ENCODE data around the gene GFER.
"Not testable (repeated sequence)": the region's sequence is repeated elsewhere in the genome, so short reads cannot be mapped to it uniquely, and the experiment has no call there.

Gene GFER

GRCh38 chr16:1958143-1958491 is 25.9 kb upstream of the GFER start:
- DNase-seq: not testable (repeated sequence)

GRCh38 chr16:1958715-1959268 is 25.2 kb upstream of the GFER start:
- no peak for DNase-seq

GRCh38 chr16:1959269-1960039 is 24.5 kb upstream of the GFER start, which contains the start of gene NDUFB10:
TSS of gene NDUFB10 (plus strand) at chr16:1959538. CDS start at chr16:1959625, 87 bp downstream.
- peak; percentile 69 for DNase-seq

- peak; percentile 31 for DNase-seq
Observed at GRCh38 chr16:1960665-1961630, 23.0 kb upstream of the GFER start.

GRCh38 chr16:1961651-1962067 is 22.3 kb upstream of the GFER start:
- DNase-seq: no peak

GRCh38 chr16:1962161-1963153 is 21.5 kb upstream of the GFER start:
- DNase-seq: not testable (repeated sequence)

GRCh38 chr16:1963806-1964505 is 20.0 kb upstream of the GFER start:
- no peak for DNase-seq

GRCh38 chr16:1964506-1965395 is 19.2 kb upstream of the GFER start, which contains the start of gene RPS2:
TSS of gene RPS2 (minus strand) at chr16:1964826. CDS start at chr16:1964625, 201 bp downstream.
- peak; percentile 92 for DNase-seq

GRCh38 chr16:1965396-1966001 is 18.5 kb upstream of the GFER start:
- no peak for DNase-seq

GRCh38 chr16:1966460-1966859 is 17.5 kb upstream of the GFER start, which contains the start of gene RNF151:
TSS of gene RNF151 (plus strand) at chr16:1966856. CDS start at chr16:1966882, 26 bp downstream.
- DNase-seq: no peak

GRCh38 chr16:1968146-1968953 is 15.6 kb upstream of the GFER start:
- no peak for DNase-seq

GRCh38 chr16:1971796-1972489 is 12.1 kb upstream of the GFER start, which contains the start of gene TBL3:
TSS of gene TBL3 (plus strand) at chr16:1972053. CDS start at chr16:1972165, 112 bp downstream.
- peak; percentile 63 for DNase-seq

GRCh38 chr16:1972490-1972877 is 11.5 kb upstream of the GFER start:
- no peak for DNase-seq

GRCh38 chr16:1973461-1974156 is 10.4 kb upstream of the GFER start:
- no peak for DNase-seq

- DNase-seq: no peak
Observed at GRCh38 chr16:1974157-1975070, 9.6 kb upstream of the GFER start.

All from NCI-H510A treated with DMSO at 0.1 percent for 48 hours (cell line).